Measurements from ENCODE around the gene GYPE. TPM values are rescaled to one million over a fixed set of nuclear protein-coding genes. Genes with fewer than 3 reads are reported as not detected.
A peak's percentile ranks its signal among the peaks of the same experiment; 100 is the strongest.
"Not testable (repeated sequence)": the region's sequence is repeated elsewhere in the genome, so short reads cannot be mapped to it uniquely, and the experiment has no call there.

Gene GYPE
- total RNA-seq, 1 experiment from 2014 or later = not detected

- not testable (repeated sequence) for DNase-seq (ENCODE audit: low spot score)
Measured at GRCh38 chr4:143870523-143871268, 34.7 kb downstream of the GYPE start.

GRCh38 chr4:143869925-143870324 lies 35.4 kb downstream of the GYPE start:
- not testable (repeated sequence) for DNase-seq (ENCODE audit: low spot score)

GRCh38 chr4:143862716-143863115 lies 42.6 kb downstream of the GYPE start:
- not testable (repeated sequence) for DNase-seq (ENCODE audit: low spot score)

- DNase-seq (ENCODE audit: low spot score) = peak; percentile 14
Measured at GRCh38 chr4:143858456-143858855, 46.9 kb downstream of the GYPE start.

- peak; percentile 2 for DNase-seq (ENCODE audit: low spot score)
Measured at GRCh38 chr4:143857391-143858336, 47.7 kb downstream of the GYPE start.

- not testable (repeated sequence) for DNase-seq (ENCODE audit: low spot score)
Measured at GRCh38 chr4:143856017-143856557, 49.3 kb downstream of the GYPE start.

GRCh38 chr4:143854645-143855044 lies 50.7 kb downstream of the GYPE start:
- not testable (repeated sequence) for DNase-seq (ENCODE audit: low spot score)

GRCh38 chr4:143849296-143849695 lies 56.1 kb downstream of the GYPE start:
- not testable (repeated sequence) for DNase-seq (ENCODE audit: low spot score)

- not testable (repeated sequence) for DNase-seq (ENCODE audit: low spot score)
Measured at GRCh38 chr4:143843506-143843832, 61.9 kb downstream of the GYPE start.

GRCh38 chr4:143842624-143843505 lies 62.5 kb downstream of the GYPE start:
- not testable (repeated sequence) for DNase-seq (ENCODE audit: low spot score)

- DNase-seq (ENCODE audit: low spot score) = not testable (repeated sequence)
Measured at GRCh38 chr4:143839413-143839812, 65.9 kb downstream of the GYPE start.

- not testable (repeated sequence) for DNase-seq (ENCODE audit: low spot score)
Measured at GRCh38 chr4:143834196-143834595, 71.2 kb downstream of the GYPE start.

GRCh38 chr4:143833676-143834075 lies 71.7 kb downstream of the GYPE start:
- DNase-seq (ENCODE audit: low spot score) = not testable (repeated sequence)

- not testable (repeated sequence) for DNase-seq (ENCODE audit: low spot score)
Measured at GRCh38 chr4:143830576-143830975, 74.8 kb downstream of the GYPE start.

GRCh38 chr4:143829239-143829620 lies 76.1 kb downstream of the GYPE start:
- DNase-seq (ENCODE audit: low spot score) = peak; percentile 30

Other genes starting within 250 kb of the GYPE start
- not detected in 2 replicates for gene FREM3, start 204.9 kb downstream of the GYPE start, total RNA-seq (2014; rRNA removed; shearing (Covaris generic))
- gene GYPB, start 113.8 kb upstream of the GYPE start, total RNA-seq (2014; rRNA removed; shearing (Covaris generic)) = not detected in 2 replicates
- not detected in 2 replicates for gene GYPA, start 235.2 kb upstream of the GYPE start, total RNA-seq (2014; rRNA removed; shearing (Covaris generic))